Liver (tissue), 9 donors: Measurements from ENCODE around the gene EDNRA. TPM values are rescaled to one million over a fixed set of nuclear protein-coding genes. Genes with fewer than 3 reads are reported as not detected.

Experiments
- DNase-seq: peaks from one replicate; pipeline ENCODE4 v3.0.0-alpha.2; 2017; ENCODE audit warnings: low spot score
- H3K27ac ChIP-seq, 2 donors: one replicate each; pipeline ENCODE4 v1.7.0; 2013; ENCODE audit warnings: inconsistent platforms in 2 of 2, low read length in 2 of 2, control low read depth in 1 of 2, low read depth in 1 of 2, mild to moderate bottlenecking in 1 of 2
- H3K27me3 ChIP-seq, 4 donors: one replicate each; pipeline versions ENCODE4 v1.6.1 to v1.7.0; 2013; ENCODE audit warnings: low read length in 3 of 4, inconsistent platforms in 1 of 4, mild to moderate bottlenecking in 1 of 4, moderate library complexity in 1 of 4; ENCODE audit not compliant: control insufficient read depth in 4 of 4, insufficient read depth in 4 of 4
- H3K36me3 ChIP-seq, 4 donors: one replicate each; pipeline versions ENCODE4 v1.6.1 to v1.7.0; 2013; ENCODE audit warnings: low read length in 3 of 4, mild to moderate bottlenecking in 3 of 4, low read depth in 1 of 4, moderate library complexity in 1 of 4; ENCODE audit not compliant: control insufficient read depth in 4 of 4, insufficient read depth in 3 of 4
- H3K4me1 ChIP-seq, 4 donors: one replicate each; pipeline versions ENCODE4 v1.6.1 to v1.7.0; 2013; ENCODE audit warnings: low read length in 3 of 4, mild to moderate bottlenecking in 3 of 4, moderate library complexity in 1 of 4; ENCODE audit not compliant: control insufficient read depth in 4 of 4, insufficient read depth in 4 of 4
- H3K4me3 ChIP-seq, 3 donors: one replicate each; pipeline versions ENCODE4 v1.6.1 to v1.7.0; 2013; ENCODE audit warnings: low read length in 3 of 3, control low read depth in 1 of 3, low read depth in 1 of 3, mild to moderate bottlenecking in 1 of 3
- H3K9ac ChIP-seq, 2 donors: one replicate each; pipeline ENCODE4 v1.7.0; 2013; ENCODE audit warnings: low read length in 2 of 2, mild to moderate bottlenecking in 2 of 2, moderate library complexity in 2 of 2, control low read depth in 1 of 2, low read depth in 1 of 2
- H3K9me3 ChIP-seq, 4 donors: one replicate each; pipeline versions ENCODE4 v1.6.1 to v1.7.0; 2013; ENCODE audit warnings: low read length in 3 of 4; ENCODE audit not compliant: control insufficient read depth in 4 of 4
- ATF3 ChIP-seq: IDR thresholded peaks from 2 replicates; pipeline ENCODE4 v1.6.1; 2016; ENCODE audit warnings: antibody characterized with exemption
- CTCF ChIP-seq: fragments of 150-350 bp; IDR thresholded peaks from 2 replicates; pipeline ENCODE4 v1.5.1; 2017; ENCODE audit warnings: improper control_type of control experiment, low read depth, low read length; ENCODE audit not compliant: missing input control
- EGR1 ChIP-seq, 2 donors: IDR thresholded peaks; 2 replicates each; pipeline ENCODE4 v1.6.1; 2016 to 2018; ENCODE audit warnings: antibody characterized with exemption in 2 of 2, low read depth in 2 of 2
- FOXA1 ChIP-seq: IDR thresholded peaks from 2 replicates; pipeline ENCODE4 v1.6.1; 2016; ENCODE audit warnings: antibody characterized with exemption
- FOXA2 ChIP-seq: IDR thresholded peaks from 2 replicates; pipeline ENCODE4 v1.6.1; 2016; ENCODE audit warnings: antibody characterized with exemption
- GABPA ChIP-seq, 2 donors: IDR thresholded peaks in 1 of 2; conservative IDR thresholded peaks in 1 of 2; 2 replicates each; pipeline ENCODE4 v1.6.1; 2016; ENCODE audit warnings: antibody characterized with exemption in 2 of 2, mild to moderate bottlenecking in 1 of 2, moderate library complexity in 1 of 2
- HNF4A ChIP-seq, 2 donors: conservative IDR thresholded peaks; 2 replicates each; pipeline ENCODE4 v1.6.1; 2016; ENCODE audit warnings: antibody characterized with exemption in 2 of 2, mild to moderate bottlenecking in 2 of 2
- HNF4G ChIP-seq: IDR thresholded peaks from 2 replicates; pipeline ENCODE4 v1.6.1; 2016; ENCODE audit warnings: antibody characterized with exemption
- JUND ChIP-seq, 2 donors: IDR thresholded peaks; 2 replicates each; pipeline ENCODE4 v1.6.1; 2016; ENCODE audit warnings: antibody characterized with exemption in 2 of 2
- MAX ChIP-seq: IDR thresholded peaks from 2 replicates; pipeline ENCODE4 v1.6.1; 2016; ENCODE audit warnings: antibody characterized with exemption
- NR2F2 ChIP-seq: IDR thresholded peaks from 2 replicates; pipeline ENCODE4 v1.6.1; 2016; ENCODE audit warnings: antibody characterized with exemption
- RAD21 ChIP-seq, 2 donors: IDR thresholded peaks; 2 replicates each; pipeline ENCODE4 v1.6.1; 2016; ENCODE audit warnings: antibody characterized with exemption in 2 of 2, mild to moderate bottlenecking in 2 of 2
- REST ChIP-seq: IDR thresholded peaks from 2 replicates; pipeline ENCODE4 v1.6.1; 2016; ENCODE audit warnings: antibody characterized with exemption, mild to moderate bottlenecking
- SP1 ChIP-seq: IDR thresholded peaks from 2 replicates; pipeline ENCODE4 v1.6.1; 2018; ENCODE audit warnings: antibody characterized with exemption, mild to moderate bottlenecking
- TAF1 ChIP-seq: conservative IDR thresholded peaks from 2 replicates; pipeline ENCODE4 v1.6.1; 2016; ENCODE audit warnings: antibody characterized with exemption, mild to moderate bottlenecking
- YY1 ChIP-seq: IDR thresholded peaks from 2 replicates; pipeline ENCODE4 v1.6.1; 2016; ENCODE audit warnings: antibody characterized with exemption, mild to moderate bottlenecking
- WGBS: extraction: QIAGEN DNeasy Blood & Tissue Kit; methylation state at CpG from one replicate; pipeline ENCODE4 v1.1.7; 2013; 5-methylcytosine and 5-hydroxymethylcytosine counted together
- polyA plus RNA-seq, 2 donors: library from polyadenylated mRNA; stranded (reverse) in 1 of 2; unstranded in 1 of 2; fragments of 200-250 nt in 1 of 2; fragments of >200 nt in 1 of 2; fragmentation: Nextera tagmentation in 1 of 2; extraction: Ambion mirVana in 1 of 2; gene quantifications; one replicate each; pipeline versions ENCODE4 v1.2.1 to v1.2.3, GENCODE V29; 2013 to 2015
- total RNA-seq, 2 donors: library from RNA; depleted of rRNA; stranded (reverse); fragments of >200 nt; gene quantifications; one replicate each; pipeline ENCODE4 v1.2.3, GENCODE V29; 2014
- donor health status: healthy.
- donor health status: healthy.
- donor health status: healthy.
- donor health status: healthy.
- donor health status: healthy.

EDNRA gene
- total and polyA plus RNA-seq, 4 donors = 0.71 to 6.0 (median 1.1) TPM

GRCh38 chr4:147509386-147509785 is 28.5 kb downstream of the EDNRA start:
- no peak for DNase-seq
- Histone ChIP-seq H3K9ac (no peak overlapping the region), H3K27ac (no peak overlapping the region), H3K4me3 (no peak overlapping the region), H3K27me3 (no peaks in the 10 kb centered on the region), H3K9me3 (no peaks in the 10 kb centered on the region), H3K36me3 (no peaks in the 10 kb centered on the region), H3K4me1 (no peaks in the 10 kb centered on the region)
- WGBS = 68% methylated on average over 2 of the region's 2 CpGs
- TF ChIP-seq ATF3 (no peak), EGR1 (IDR thresholded peaks at IDR 0.05; ENCODE audit: low read depth in 2 of 2) (no peak), CTCF (no peak), HNF4G (no peak), SP1 (no peak), FOXA1 (no peak), MAX (no peak), YY1 (no peak), TAF1 (no peak), NR2F2 (no peak), GABPA (IDR thresholded peaks at IDR 0.05 in 1 of 2, conservative IDR thresholded peaks at IDR 0.05 in 1 of 2) (no peak), FOXA2 (no peak)

- no peak overlapping the region for H3K9ac ChIP-seq
- 79% methylated on average over 2 of the region's 2 CpGs for WGBS
- H3K27ac ChIP-seq = no peak overlapping the region
- H3K36me3 ChIP-seq = no peaks in the 10 kb centered on the region
- no peaks in the 10 kb centered on the region for H3K4me1 ChIP-seq
- no peaks in the 10 kb centered on the region for H3K27me3 ChIP-seq
- H3K9me3 ChIP-seq = no peaks in the 10 kb centered on the region
- TF ChIP-seq GABPA (IDR thresholded peaks at IDR 0.05 in 1 of 2, conservative IDR thresholded peaks at IDR 0.05 in 1 of 2) (no peak), NR2F2 (no peak), ATF3 (no peak), REST (no peak), HNF4G (no peak), YY1 (no peak), JUND (IDR thresholded peaks at IDR 0.05) (no peak), HNF4A (conservative IDR thresholded peaks at IDR 0.05) (no peak), RAD21 (IDR thresholded peaks at IDR 0.05) (no peak), FOXA1 (no peak)
- no peak overlapping the region for H3K4me3 ChIP-seq
- DNase-seq = no peak
Measured at GRCh38 chr4:147510962-147511668, 30.2 kb downstream of the EDNRA start.
